Measurements from ENCODE around the gene GRK4. TPM values are rescaled to one million over a fixed set of nuclear protein-coding genes. Genes with fewer than 3 reads are reported as not detected.

Gene GRK4
- total RNA-seq, 2 experiments from 2014 or later = 1.3 to 2.1 TPM

DNA sequence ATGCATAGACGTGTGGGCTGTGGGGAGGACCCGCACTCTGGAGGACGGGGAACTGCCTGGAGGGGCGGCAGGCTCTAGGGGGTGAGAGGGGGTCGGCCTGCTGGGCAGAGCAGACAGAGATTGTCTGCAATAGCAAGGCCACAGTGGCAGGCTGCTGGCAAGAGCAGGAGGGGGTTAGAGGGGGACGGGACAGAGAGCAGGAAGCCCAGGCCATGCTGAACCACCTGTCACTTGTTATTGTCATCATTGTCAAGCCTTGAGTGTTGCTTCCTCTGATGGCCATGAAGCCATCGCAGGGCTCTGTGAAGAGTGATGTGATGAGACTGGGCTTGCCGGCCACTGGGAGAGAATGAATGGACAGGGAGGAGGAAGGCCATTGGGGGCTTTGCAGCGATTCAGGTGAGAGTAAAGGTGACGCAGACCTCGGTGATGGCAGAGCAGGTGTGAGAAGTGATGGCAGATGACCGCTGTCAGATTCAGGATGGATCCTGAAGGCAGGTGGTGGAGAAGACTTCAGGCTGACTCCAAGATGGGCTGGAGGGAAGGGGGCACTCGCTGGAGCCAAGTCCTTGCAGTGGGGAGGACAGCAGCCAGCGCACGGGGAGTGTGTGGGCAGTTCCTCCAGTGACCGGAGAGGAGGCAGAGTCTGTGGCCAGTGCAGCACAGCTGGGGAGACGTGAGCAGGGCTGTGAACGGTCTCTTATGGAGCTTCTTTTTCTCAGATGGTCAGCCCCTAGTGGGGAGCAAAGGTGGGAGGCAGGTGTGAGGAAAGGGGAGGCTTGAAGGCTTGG lies 67.4 kb downstream of the GRK4 start:
- Mint-ChIP-seq H3K4me3 (no peak overlapping the region), H3K36me3 (ENCODE audit: low read depth) (no peaks in the 10 kb centered on the region), H3K9me3 (no peaks in the 10 kb centered on the region), H3K27me3 (ENCODE audit: low read depth) (no peaks in the 10 kb centered on the region), H3K27ac (no peak overlapping the region), H3K4me1 (ENCODE audit: low read depth) (no peaks in the 10 kb centered on the region)
- intact Hi-C loops (cut with micrococcal nuclease) = no loop called here
- CTCF ChIA-PET = interaction anchor here (3.8 kb wide), 1 partner anchor 53 kb away, joined by 17 read pairs; no protein-coding TSS in a partner anchor
- DNase-seq = no peak

DNA sequence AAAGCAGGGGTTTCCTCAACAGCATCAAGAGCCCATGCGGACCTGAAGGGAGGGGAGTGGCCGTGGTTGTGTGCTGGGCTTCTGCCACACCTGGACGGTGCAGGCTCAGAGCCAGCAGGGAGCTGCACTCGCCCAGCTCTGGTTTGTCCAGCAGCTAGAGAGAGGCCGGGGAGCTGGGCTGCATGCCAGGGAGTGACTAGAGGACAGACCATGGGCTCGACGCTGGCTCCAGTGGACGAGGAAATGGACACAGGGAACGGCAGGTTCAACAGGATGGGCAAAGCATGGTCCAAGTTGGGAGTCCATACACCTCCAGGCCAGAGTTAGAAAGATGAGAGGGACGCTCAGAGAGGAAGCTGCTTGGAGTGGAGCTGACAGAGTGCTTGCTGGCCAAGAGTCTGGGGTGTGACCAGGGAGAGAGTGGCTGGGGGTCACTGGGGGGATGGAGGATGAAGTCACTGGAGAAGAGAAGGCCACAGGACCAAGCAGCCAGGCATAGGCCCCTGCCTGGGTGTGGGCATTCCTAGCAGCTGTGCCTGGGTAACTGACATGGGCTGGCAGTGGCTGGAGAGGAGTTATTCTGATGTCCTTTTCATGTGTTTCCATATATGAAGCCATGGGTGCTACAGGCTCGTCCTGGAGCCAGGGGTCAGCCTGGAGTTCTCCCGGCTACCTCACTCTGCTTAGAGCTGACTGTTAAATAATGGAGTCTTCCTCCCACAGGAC lies 68.1 kb downstream of the GRK4 start:
- CTCF ChIA-PET = interaction anchor here (0.6 to 3.8 kb wide), 2 partner anchors 33 to 53 kb away, joined by 3 to 17 read pairs; no protein-coding TSS in a partner anchor
- Mint-ChIP-seq H3K36me3 (ENCODE audit: low read depth) (no peaks in the 10 kb centered on the region), H3K4me1 (ENCODE audit: low read depth) (no peaks in the 10 kb centered on the region), H3K9me3 (no peaks in the 10 kb centered on the region), H3K4me3 (no peak overlapping the region), H3K27ac (no peak overlapping the region), H3K27me3 (ENCODE audit: low read depth) (no peaks in the 10 kb centered on the region)
- no peak for DNase-seq
- intact Hi-C loops (cut with micrococcal nuclease) = no loop called here

DNA sequence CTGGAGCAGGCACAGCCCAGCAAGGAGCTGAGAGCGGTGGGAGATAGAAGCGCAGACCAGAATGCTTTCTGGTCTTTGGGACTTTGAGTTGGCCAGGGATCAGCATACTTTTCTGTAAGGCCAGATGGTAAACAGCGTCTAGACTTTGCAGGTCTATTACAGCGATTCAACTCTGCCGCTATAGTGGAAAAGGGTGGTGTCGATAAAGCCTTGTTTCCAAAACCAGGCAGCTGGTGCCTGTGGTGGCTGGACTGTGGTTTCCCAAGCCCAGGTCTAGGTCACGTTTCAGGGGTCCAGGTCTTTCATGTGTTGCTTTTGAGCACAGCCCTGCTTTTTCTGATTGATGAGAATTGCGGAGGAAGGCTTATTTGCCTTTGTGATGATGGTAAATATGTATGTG lies 70.9 kb downstream of the GRK4 start:
- CTCF ChIA-PET = interaction anchor here (3.8 kb wide), 1 partner anchor 56 kb away, joined by 17 read pairs; no protein-coding TSS in a partner anchor
- H3K27me3 Mint-ChIP-seq (ENCODE audit: low read depth) = no peaks in the 10 kb centered on the region
- DNase-seq = no peak
- H3K9me3 Mint-ChIP-seq = no peaks in the 10 kb centered on the region
- H3K27ac Mint-ChIP-seq = no peak overlapping the region
- no peaks in the 10 kb centered on the region for H3K36me3 Mint-ChIP-seq (ENCODE audit: low read depth)
- peaks cover 19% of the 10 kb centered on the region for H3K4me1 Mint-ChIP-seq (ENCODE audit: low read depth)
- no peak overlapping the region for H3K4me3 Mint-ChIP-seq
- intact Hi-C loops (cut with micrococcal nuclease) = no loop called here

DNA sequence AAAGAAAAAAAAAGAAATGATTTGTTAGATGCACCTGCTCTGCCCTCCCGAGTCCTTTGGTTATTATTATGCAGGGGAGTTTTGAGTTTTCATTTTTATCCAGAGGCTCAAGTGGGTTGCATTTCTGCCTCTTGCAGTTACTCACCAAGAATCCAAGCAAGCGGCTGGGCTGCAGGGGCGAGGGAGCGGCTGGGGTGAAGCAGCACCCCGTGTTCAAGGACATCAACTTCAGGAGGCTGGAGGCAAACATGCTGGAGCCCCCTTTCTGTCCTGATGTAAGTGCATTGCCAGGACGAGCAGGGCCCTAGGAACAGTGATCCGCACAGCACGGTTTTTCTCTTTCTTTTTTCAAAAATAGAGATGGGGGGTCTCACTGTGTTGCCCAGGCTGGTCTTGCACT lies 71.9 kb downstream of the GRK4 start:
- Mint-ChIP-seq H3K9me3 (no peaks in the 10 kb centered on the region), H3K4me3 (no peak overlapping the region), H3K27ac (no peak overlapping the region), H3K36me3 (ENCODE audit: low read depth) (no peaks in the 10 kb centered on the region), H3K4me1 (ENCODE audit: low read depth) (peaks cover 19% of the 10 kb centered on the region), H3K27me3 (ENCODE audit: low read depth) (no peaks in the 10 kb centered on the region)
- intact Hi-C loops (cut with micrococcal nuclease) = loop anchor here (5.0 kb wide), 1 partner anchor 568 kb away; the partner anchor contains the start of gene RNF4
- DNase-seq = no peak
- CTCF ChIA-PET = interaction anchor here (3.4 to 3.5 kb wide), 2 partner anchors 11 to 57 kb away, joined by 14 to 25 read pairs; no protein-coding TSS in a partner anchor

DNA sequence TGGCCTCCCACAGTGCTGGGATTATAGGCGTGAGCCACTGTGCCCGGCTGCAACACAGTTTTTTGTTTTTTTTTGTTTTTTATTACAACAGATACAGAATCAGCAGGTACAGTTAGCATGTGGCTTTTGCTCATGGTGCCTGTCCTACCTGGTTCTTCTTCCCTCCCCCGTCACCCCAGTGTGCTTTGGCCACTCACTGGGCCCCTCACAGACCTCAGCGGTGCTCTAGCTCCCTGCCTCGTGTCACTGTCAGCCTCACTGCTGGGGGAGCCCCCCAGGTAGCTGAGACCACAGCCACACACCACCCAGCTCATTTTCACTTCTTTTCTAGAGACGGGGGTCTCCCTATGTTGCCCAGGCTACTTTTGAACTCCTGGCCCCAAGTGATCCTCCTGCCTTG lies 72.3 kb downstream of the GRK4 start:
- H3K9me3 Mint-ChIP-seq = no peaks in the 10 kb centered on the region
- no peaks in the 10 kb centered on the region for H3K27me3 Mint-ChIP-seq (ENCODE audit: low read depth)
- no peak overlapping the region for H3K27ac Mint-ChIP-seq
- intact Hi-C loops (cut with micrococcal nuclease) = loop anchor here (2.0 to 5.0 kb wide), 2 partner anchors 73 to 568 kb away; partner anchors contain the start of genes GRK4, NOP14 and RNF4
- H3K36me3 Mint-ChIP-seq (ENCODE audit: low read depth) = no peaks in the 10 kb centered on the region
- CTCF ChIA-PET = interaction anchor here (3.4 to 3.5 kb wide), 3 partner anchors 10 to 58 kb away, joined by 14 to 25 read pairs (median 17); no protein-coding TSS in a partner anchor
- no peak overlapping the region for H3K4me3 Mint-ChIP-seq
- peaks cover 21% of the 10 kb centered on the region for H3K4me1 Mint-ChIP-seq (ENCODE audit: low read depth)
- no peak for DNase-seq

DNA sequence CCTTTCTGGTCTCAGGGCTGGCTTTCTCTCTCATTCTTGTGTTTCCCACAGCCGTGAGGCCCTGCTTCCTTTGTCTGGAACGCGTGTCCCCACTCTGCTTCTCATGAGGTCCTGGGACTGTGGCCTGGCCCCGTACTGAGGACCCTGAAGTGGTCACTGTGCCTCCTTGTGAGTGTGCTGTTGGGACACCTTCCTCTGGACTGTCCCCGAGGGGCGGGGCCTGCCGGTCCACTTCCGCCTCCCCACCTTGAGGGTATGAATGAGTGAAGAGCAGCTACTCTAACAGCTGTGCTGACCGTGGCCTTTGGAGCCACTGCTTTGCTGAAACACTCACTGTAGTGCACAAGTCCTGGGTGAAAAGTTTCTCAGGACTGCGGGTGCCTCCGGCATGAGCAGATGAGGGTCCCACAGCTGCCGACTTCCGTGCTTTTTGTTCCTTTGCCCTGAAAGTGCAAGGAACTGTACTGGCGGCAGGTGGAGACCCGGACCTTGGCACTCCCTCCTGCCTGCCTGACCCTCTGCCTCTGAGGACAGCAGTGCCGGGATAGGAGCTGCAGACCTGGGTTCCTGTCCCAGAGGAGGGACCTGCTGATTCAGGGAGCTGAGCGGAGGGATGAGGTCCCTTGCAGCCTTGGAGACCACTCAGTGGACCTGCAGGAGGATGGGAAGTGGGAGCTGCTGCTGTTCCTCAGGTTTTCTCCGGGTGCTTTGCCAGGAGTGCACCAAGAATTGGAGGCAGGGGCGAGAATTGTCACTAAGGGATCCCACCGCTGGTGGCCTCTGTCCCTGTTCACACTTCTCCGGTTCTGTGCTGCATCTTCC lies 73.0 kb downstream of the GRK4 start:
- DNase-seq = no peak
- Mint-ChIP-seq H3K4me3 (no peak overlapping the region), H3K27me3 (ENCODE audit: low read depth) (no peaks in the 10 kb centered on the region), H3K27ac (no peak overlapping the region), H3K36me3 (ENCODE audit: low read depth) (no peaks in the 10 kb centered on the region), H3K4me1 (ENCODE audit: low read depth) (peaks cover 25% of the 10 kb centered on the region), H3K9me3 (no peaks in the 10 kb centered on the region)
- CTCF ChIA-PET = interaction anchor here (0.7 to 3.5 kb wide), 8 partner anchors 10 to 73 kb away, joined by 3 to 25 read pairs (median 10); partner anchors contain the start of genes GRK4 and NOP14
- intact Hi-C loops (cut with micrococcal nuclease) = loop anchor here (2.0 to 5.0 kb wide), 2 partner anchors 74 to 569 kb away; partner anchors contain the start of genes GRK4, NOP14 and RNF4

DNA sequence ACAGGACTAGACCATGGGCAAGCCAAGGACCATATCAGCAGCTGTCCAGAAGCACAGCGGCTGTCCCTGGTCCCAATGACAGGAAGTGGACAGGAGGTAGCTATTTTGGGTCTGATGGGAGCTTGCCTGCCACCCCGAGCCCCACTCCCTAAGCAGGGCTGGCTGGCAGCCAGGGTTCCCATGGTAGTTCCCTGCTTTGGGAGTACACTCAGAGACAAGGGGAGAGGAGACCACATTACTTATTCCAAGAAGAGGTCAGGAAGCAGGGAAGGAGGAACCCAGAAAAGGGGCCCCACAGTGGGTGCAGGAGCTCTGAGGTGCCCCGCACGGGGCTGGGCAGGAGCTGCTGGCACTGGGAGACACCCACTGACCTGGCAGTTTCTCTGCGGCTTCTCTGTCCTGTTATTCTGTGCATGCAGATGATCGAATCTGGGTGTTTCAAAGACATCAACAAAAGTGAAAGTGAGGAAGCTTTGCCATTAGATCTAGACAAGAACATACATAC lies 74.6 kb downstream of the GRK4 start:
- peaks cover 37% of the 10 kb centered on the region for H3K4me1 Mint-ChIP-seq (ENCODE audit: low read depth)
- DNase-seq = peak; percentile 45
- intact Hi-C loops (cut with micrococcal nuclease) = loop anchor here (1.0 to 5.0 kb wide), 6 partner anchors 29 to 571 kb away; partner anchors contain the start of genes FAM193A, GRK4, NOP14 and RNF4
- no peaks in the 10 kb centered on the region for H3K36me3 Mint-ChIP-seq (ENCODE audit: low read depth)
- H3K27me3 Mint-ChIP-seq (ENCODE audit: low read depth) = no peaks in the 10 kb centered on the region
- H3K9me3 Mint-ChIP-seq = no peaks in the 10 kb centered on the region
- H3K4me3 Mint-ChIP-seq = peak overlapping the region; percentile 69
- H3K27ac Mint-ChIP-seq = no peak overlapping the region
- CTCF ChIA-PET = interaction anchor here (0.6 to 3.5 kb wide), 22 partner anchors 8 to 485 kb away, joined by 3 to 25 read pairs (median 3); partner anchors contain the start of genes GRK4 and NOP14

DNA sequence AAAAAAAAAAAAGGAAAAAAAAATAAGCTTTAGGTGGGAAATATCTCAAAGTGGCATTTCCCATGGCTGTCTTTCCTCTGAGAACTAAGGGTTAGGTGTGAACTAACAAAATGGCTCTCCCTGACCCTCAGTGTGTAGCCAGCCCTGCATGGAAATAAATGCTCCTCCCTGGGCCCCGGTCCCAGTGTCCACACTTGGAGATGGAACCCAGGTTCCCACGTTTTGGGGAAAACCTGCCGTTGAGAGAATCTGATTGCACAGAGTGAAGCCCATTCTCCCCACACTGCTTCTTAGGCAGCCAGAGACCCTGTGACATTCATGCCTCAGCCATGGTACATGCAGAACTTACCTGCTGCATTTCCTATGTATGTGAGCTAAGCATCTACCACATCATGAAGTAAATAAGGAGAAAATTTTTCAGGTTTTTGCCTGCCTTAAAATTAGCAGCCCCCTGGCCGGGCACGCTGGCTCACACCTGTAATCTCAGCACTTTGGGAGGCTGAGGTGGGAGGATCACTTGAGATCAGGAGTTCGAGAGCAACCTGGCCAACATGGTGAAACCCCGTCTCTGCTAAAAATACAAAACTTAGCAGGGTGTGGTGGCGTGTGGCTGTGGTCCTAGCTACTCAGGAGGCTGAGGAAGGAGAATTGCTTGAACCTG lies 76.5 kb downstream of the GRK4 start:
- DNase-seq = no peak
- Mint-ChIP-seq H3K9me3 (no peaks in the 10 kb centered on the region), H3K27me3 (ENCODE audit: low read depth) (no peaks in the 10 kb centered on the region), H3K4me3 (no peak overlapping the region), H3K4me1 (ENCODE audit: low read depth) (peaks cover 43% of the 10 kb centered on the region), H3K27ac (no peak overlapping the region), H3K36me3 (ENCODE audit: low read depth) (no peaks in the 10 kb centered on the region)
- intact Hi-C loops (cut with micrococcal nuclease) = loop anchor here (5.0 kb wide), 1 partner anchor 573 kb away; the partner anchor contains the start of gene RNF4
- CTCF ChIA-PET = interaction anchor here (1.0 to 3.5 kb wide), 3 partner anchors 62 to 85 kb away, joined by 3 to 20 read pairs (median 3); partner anchors contain the start of genes GRK4 and NOP14

DNA sequence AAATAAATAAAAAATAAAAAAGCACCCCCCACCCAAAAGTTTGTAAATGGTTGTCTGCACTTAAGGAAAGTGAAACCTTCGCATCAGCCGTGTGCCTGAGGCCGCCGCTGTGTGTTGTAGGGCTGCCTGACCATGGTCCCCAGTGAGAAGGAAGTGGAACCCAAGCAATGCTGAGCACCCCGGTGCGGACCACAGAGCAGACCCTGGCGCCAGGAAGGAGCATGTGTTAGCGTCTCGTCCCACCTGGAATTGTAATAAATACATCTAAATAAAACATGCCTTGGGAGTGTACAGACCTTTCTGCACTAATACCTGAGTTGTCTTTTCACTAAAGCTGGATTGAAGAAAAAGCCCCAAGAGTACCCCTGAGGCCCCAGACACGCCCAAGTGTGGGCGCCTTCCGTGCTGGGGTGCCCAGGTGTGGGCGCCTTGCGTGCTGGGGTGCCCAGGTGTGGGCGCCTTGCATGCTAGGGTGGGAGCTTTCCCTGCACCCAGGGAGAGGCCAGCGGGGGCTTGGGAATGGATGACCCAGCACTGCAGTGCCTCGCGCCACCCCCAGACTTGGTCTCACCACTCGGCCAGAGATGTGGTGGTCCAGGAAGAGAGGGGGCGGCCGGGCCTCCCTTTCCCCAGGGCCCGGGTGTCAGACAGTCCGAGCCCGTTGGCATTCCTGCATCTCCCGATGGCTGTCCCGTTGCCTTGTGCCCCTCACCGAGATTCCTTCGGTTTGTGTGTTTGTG lies 77.3 kb downstream of the GRK4 start:
- intact Hi-C loops (cut with micrococcal nuclease) = no loop called here
- no peak for DNase-seq
- no peak overlapping the region for H3K27ac Mint-ChIP-seq
- H3K27me3 Mint-ChIP-seq (ENCODE audit: low read depth) = no peaks in the 10 kb centered on the region
- peaks cover 5% of the 10 kb centered on the region for H3K9me3 Mint-ChIP-seq
- peak overlapping the region; percentile 87 for H3K4me3 Mint-ChIP-seq
- CTCF ChIA-PET = interaction anchor here (0.6 to 2.9 kb wide), 3 partner anchors 63 to 121 kb away, joined by 3 to 9 read pairs (median 3); no protein-coding TSS in a partner anchor
- peaks cover 51% of the 10 kb centered on the region for H3K4me1 Mint-ChIP-seq (ENCODE audit: low read depth)
- peaks cover 3% of the 10 kb centered on the region for H3K36me3 Mint-ChIP-seq (ENCODE audit: low read depth)

Data from activated naive CD4-positive, alpha-beta T cell treated with anti-CD3 and anti-CD28 coated beads for 36 hours (primary cell).